Fibroblast of skin of abdomen (primary cell): ENCODE results near the gene JAK3.

ENCODE experiments used
- DNase-seq: peaks from one replicate; pipeline ENCODE4 v3.0.0-alpha.2; 2013

JAK3 gene

DNA sequence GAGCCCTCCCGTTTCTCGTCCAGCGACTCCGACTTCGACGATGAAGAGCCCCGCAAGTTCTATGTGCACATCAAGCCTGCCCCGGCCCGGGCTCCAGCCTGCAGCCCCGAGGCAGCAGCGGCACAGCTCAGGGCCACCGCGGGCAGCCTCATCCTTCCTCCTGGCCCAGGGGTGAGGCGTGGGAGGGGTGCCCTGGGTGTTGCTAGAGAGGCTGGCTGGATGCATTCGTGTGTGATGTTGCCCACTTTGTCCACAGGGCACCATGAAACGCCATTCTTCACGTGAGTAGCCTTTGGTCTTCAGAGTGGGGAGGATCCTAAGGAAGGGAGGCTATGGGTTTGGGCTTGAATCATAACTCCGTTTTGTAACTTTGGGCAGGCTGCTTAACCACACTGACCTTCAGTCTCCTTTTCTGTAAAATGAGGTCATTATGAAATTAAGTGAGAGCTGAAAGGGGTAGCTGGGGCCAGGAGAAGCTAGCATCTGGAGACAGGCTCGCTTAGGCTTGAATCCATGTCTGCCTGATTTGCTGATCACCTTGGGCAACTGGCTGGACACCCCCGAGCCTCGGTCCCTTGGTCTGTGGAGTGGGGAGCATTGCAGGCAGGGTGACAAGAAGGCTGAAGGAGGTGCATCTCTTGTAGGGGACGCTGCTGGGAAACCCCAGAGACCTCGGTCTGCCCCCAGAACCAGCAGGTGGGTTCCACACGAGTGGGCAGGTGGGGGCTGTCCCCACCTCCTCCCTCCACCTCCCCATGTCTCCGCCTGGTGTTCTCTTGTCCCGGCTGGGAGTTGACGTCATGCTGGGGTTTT lies 71.6 kb downstream of the JAK3 start:
- no peak for DNase-seq

DNA sequence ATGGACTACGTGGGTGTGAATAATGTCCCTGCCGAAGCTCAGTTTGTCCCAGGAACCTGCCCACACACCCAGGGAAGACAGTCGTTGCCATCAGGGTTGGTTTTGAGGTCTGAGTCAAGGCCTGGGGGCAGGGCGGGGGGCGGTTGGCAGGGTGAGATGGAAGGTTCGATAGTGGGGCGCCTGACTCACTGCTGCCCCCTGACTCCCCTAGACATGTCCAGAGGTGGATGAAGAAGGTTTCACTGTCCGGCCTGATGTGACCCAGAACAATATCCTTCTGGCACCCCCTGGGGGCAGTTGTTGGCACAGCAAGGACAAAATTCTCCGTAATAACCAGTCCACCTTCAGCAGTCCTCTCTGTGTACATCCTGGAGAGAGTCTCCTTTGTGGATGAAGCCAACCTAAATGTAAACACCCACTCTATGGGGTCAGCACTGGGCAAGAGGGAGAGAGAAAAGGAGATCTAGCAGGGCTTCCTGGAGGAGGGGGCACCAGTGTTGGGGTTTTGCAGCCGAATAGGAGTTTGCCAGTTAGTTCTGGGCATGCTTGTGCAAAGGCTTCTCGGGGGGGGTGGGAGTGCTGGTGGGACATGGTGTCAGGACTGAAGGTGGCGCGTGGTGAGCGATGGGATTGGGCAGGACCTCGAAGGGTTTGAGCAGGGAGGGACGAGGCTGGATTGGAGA lies 72.4 kb downstream of the JAK3 start:
- DNase-seq, result no peak
